HEK293 (cell line): Measurements from ENCODE around the gene CCP110.

Experiments used
- CTCF ChIA-PET: fragments of 350-600 bp; formaldehyde crosslinking; extraction: SDS; loops from one replicate; lab custom pipeline; 2021; ENCODE audit warnings: antibody characterized with exemption; lab: Yijun Ruan, JAX
- POLR2A ChIA-PET: fragments of 300-600 bp; formaldehyde crosslinking; extraction: SDS; loops from one replicate; lab custom pipeline; 2020; ENCODE audit warnings: antibody characterized with exemption, inconsistent platforms; lab: Yijun Ruan, JAX
- H3K27ac ChIP-seq: fragments of 200-500 bp; sonication (Bioruptor generic); 2 replicates; pipeline ENCODE4 v1.5.1; 2014; ENCODE audit warnings: low read depth, low read length, control low read depth, inconsistent platforms; ENCODE audit errors: extremely low read depth
- H3K36me3 ChIP-seq, 2 experiments: fragments of 200-500 bp in 1 of 2; sonication (Bioruptor generic) in 1 of 2; 1 replicate in 1 of 2; 2 replicates in 1 of 2; pipeline ENCODE4 v1.5.1; 2014 to 2017; ENCODE audit warnings: inconsistent platforms in 2 of 2, low read length in 2 of 2; ENCODE audit not compliant: control insufficient read depth in 2 of 2, insufficient read depth in 1 of 2
- H3K4me1 ChIP-seq: fragments of 200-500 bp; sonication (Bioruptor generic); 2 replicates; pipeline ENCODE4 v1.5.1; 2014; ENCODE audit warnings: mild to moderate bottlenecking, low read length, inconsistent platforms; ENCODE audit not compliant: control insufficient read depth, insufficient read depth
- H3K4me3 ChIP-seq: 2 replicates; pipeline ENCODE4 v1.5.1; 2011; ENCODE audit warnings: low read depth, mild to moderate bottlenecking, control low read depth, low read length, moderate library complexity
- H3K9me3 ChIP-seq: fragments of 200-500 bp; sonication (Bioruptor generic); 2 replicates; pipeline ENCODE4 v1.5.1; 2014; ENCODE audit warnings: low read depth, low read length, inconsistent platforms; ENCODE audit not compliant: control insufficient read depth, insufficient read depth
- BCL11A ChIP-seq: fragments of 450-650 bp; formaldehyde crosslinking; IDR thresholded peaks from 2 replicates; pipeline ENCODE4 v1.5.1; 2016; ENCODE audit warnings: low read depth, missing biosample characterization, missing genetic modification characterization
- BCL11B ChIP-seq: fragments of 450-650 bp; formaldehyde crosslinking; IDR thresholded peaks from 2 replicates; pipeline ENCODE4 v1.5.1; 2016; ENCODE audit warnings: low read depth, missing biosample characterization, missing genetic modification characterization
- KLF1 ChIP-seq: fragments of 450-650 bp; formaldehyde crosslinking; IDR thresholded peaks from 2 replicates; pipeline ENCODE4 v1.5.1; 2016; ENCODE audit warnings: missing biosample characterization, missing genetic modification characterization
- KLF16 ChIP-seq: fragments of 450-650 bp; formaldehyde crosslinking; IDR thresholded peaks from 2 replicates; pipeline ENCODE4 v1.5.1; 2017; ENCODE audit warnings: missing biosample characterization, missing genetic modification characterization
- KLF7 ChIP-seq: fragments of 450-650 bp; formaldehyde crosslinking; IDR thresholded peaks from 2 replicates; pipeline ENCODE4 v1.5.1; 2016; ENCODE audit warnings: missing biosample characterization, missing genetic modification characterization, borderline replicate concordance
- KLF8 ChIP-seq: fragments of 450-650 bp; formaldehyde crosslinking; IDR thresholded peaks from 2 replicates; pipeline ENCODE4 v1.5.1; 2016; ENCODE audit warnings: missing biosample characterization, missing genetic modification characterization
- OSR2 ChIP-seq: fragments of 450-650 bp; formaldehyde crosslinking; IDR thresholded peaks from 2 replicates; pipeline ENCODE4 v1.5.1; 2016; ENCODE audit warnings: missing biosample characterization, missing genetic modification characterization
- PRDM2 ChIP-seq: fragments of 450-650 bp; formaldehyde crosslinking; IDR thresholded peaks from 2 replicates; pipeline ENCODE4 v1.5.1; 2016; ENCODE audit warnings: missing biosample characterization, missing genetic modification characterization, borderline replicate concordance
- SCRT1 ChIP-seq: fragments of 450-650 bp; formaldehyde crosslinking; IDR thresholded peaks from 2 replicates; pipeline ENCODE4 v1.5.1; 2016; ENCODE audit warnings: missing biosample characterization, missing genetic modification characterization, borderline replicate concordance
- SP7 ChIP-seq: fragments of 450-650 bp; formaldehyde crosslinking; IDR thresholded peaks from 2 replicates; pipeline ENCODE4 v1.5.1; 2016; ENCODE audit warnings: missing biosample characterization, missing genetic modification characterization
- YY2 ChIP-seq: fragments of 450-650 bp; formaldehyde crosslinking; IDR thresholded peaks from 2 replicates; pipeline ENCODE4 v1.5.1; 2016; ENCODE audit warnings: missing biosample characterization, missing genetic modification characterization
- ZBTB26 ChIP-seq: fragments of 450-650 bp; formaldehyde crosslinking; optimal IDR thresholded peaks from 2 replicates; pipeline ENCODE3; 2016; ENCODE audit warnings: missing biosample characterization, mild to moderate bottlenecking, missing genetic modification characterization
- ZBTB48 ChIP-seq: fragments of 450-650 bp; formaldehyde crosslinking; IDR thresholded peaks from 2 replicates; pipeline ENCODE4 v1.5.1; 2016; ENCODE audit warnings: missing biosample characterization, missing genetic modification characterization
- ZFP3 ChIP-seq: fragments of 450-650 bp; formaldehyde crosslinking; IDR thresholded peaks from 2 replicates; pipeline ENCODE4 v1.5.1; 2016; ENCODE audit warnings: low read depth, missing biosample characterization, missing genetic modification characterization
- ZFP37 ChIP-seq: fragments of 450-650 bp; formaldehyde crosslinking; IDR thresholded peaks from 2 replicates; pipeline ENCODE4 v1.5.1; 2016; ENCODE audit warnings: missing biosample characterization, missing genetic modification characterization
- ZNF211 ChIP-seq: fragments of 450-650 bp; formaldehyde crosslinking; IDR thresholded peaks from 2 replicates; pipeline ENCODE4 v1.5.1; 2016; ENCODE audit warnings: low read depth, missing biosample characterization, missing genetic modification characterization
- ZNF221 ChIP-seq: fragments of 450-650 bp; formaldehyde crosslinking; IDR thresholded peaks from 2 replicates; pipeline ENCODE4 v1.5.1; 2017; ENCODE audit warnings: missing biosample characterization, missing genetic modification characterization, borderline replicate concordance
- ZNF302 ChIP-seq: fragments of 450-650 bp; formaldehyde crosslinking; IDR thresholded peaks from 2 replicates; pipeline ENCODE4 v1.5.1; 2016; ENCODE audit warnings: missing biosample characterization, missing genetic modification characterization, low read depth
- ZNF311 ChIP-seq: fragments of 450-650 bp; formaldehyde crosslinking; IDR thresholded peaks from 2 replicates; pipeline ENCODE4 v1.5.1; 2017; ENCODE audit warnings: missing biosample characterization, missing genetic modification characterization, borderline replicate concordance
- ZNF324 ChIP-seq: fragments of 450-650 bp; formaldehyde crosslinking; IDR thresholded peaks from 2 replicates; pipeline ENCODE4 v1.5.1; 2016; ENCODE audit warnings: missing biosample characterization, missing genetic modification characterization
- ZNF48 ChIP-seq: fragments of 450-650 bp; formaldehyde crosslinking; IDR thresholded peaks from 2 replicates; pipeline ENCODE4 v1.5.1; 2016; ENCODE audit warnings: missing biosample characterization, missing genetic modification characterization
- ZNF488 ChIP-seq: fragments of 450-650 bp; formaldehyde crosslinking; IDR thresholded peaks from 2 replicates; pipeline ENCODE4 v1.5.1; 2016; ENCODE audit warnings: missing biosample characterization, missing genetic modification characterization
- ZNF510 ChIP-seq: fragments of 450-650 bp; formaldehyde crosslinking; IDR thresholded peaks from 2 replicates; pipeline ENCODE4 v1.5.1; 2018; ENCODE audit warnings: mild to moderate bottlenecking, missing genetic modification characterization, missing biosample characterization; ENCODE audit not compliant: insufficient replicate concordance
- ZNF514 ChIP-seq: fragments of 450-650 bp; formaldehyde crosslinking; IDR thresholded peaks from 2 replicates; pipeline ENCODE4 v1.5.1; 2016; ENCODE audit warnings: missing biosample characterization, missing genetic modification characterization
- ZNF521 ChIP-seq: fragments of 450-650 bp; formaldehyde crosslinking; IDR thresholded peaks from 2 replicates; pipeline ENCODE4 v1.5.1; 2017; ENCODE audit warnings: missing biosample characterization, mild to moderate bottlenecking, missing genetic modification characterization
- ZNF626 ChIP-seq: fragments of 450-650 bp; sonication (Bioruptor Pico); formaldehyde crosslinking; IDR thresholded peaks from 2 replicates; pipeline ENCODE4 v1.5.1; 2018; ENCODE audit warnings: missing biosample characterization, missing genetic modification characterization, inconsistent platforms
- ZNF664 ChIP-seq: fragments of 450-650 bp; formaldehyde crosslinking; IDR thresholded peaks from 2 replicates; pipeline ENCODE4 v1.5.1; 2016; ENCODE audit warnings: missing biosample characterization, missing genetic modification characterization
- ZNF791 ChIP-seq: fragments of 450-650 bp; formaldehyde crosslinking; IDR thresholded peaks from 2 replicates; pipeline ENCODE4 v1.5.1; 2016; ENCODE audit warnings: missing biosample characterization, missing genetic modification characterization
- ZSCAN16 ChIP-seq: fragments of 450-650 bp; formaldehyde crosslinking; IDR thresholded peaks from 2 replicates; pipeline ENCODE4 v1.5.1; 2016; ENCODE audit warnings: missing biosample characterization, missing genetic modification characterization

The CCP110 gene

GRCh38 chr16:19523559-19524355 lies at the start of gene CCP110 (continued):
- TF ChIP-seq ZNF514 (no peak), PRDM2 (tag by site-specific recombination) (no peak), YY2 (peak; percentile 86), ZBTB48 (no peak), ZNF221 (no peak), KLF8 (peak; percentile 59), ZSCAN16 (no peak), BCL11B (no peak), ZNF324 (tag by site-specific recombination) (peak; percentile 77), ZNF311 (no peak), SP7 (tag by site-specific recombination) (peak; percentile 78)

- ChIA-PET POLR2A (no interaction called here), CTCF (no interaction called here)
- no peaks in the 10 kb centered on the region for H3K4me1 ChIP-seq
- no peak overlapping the region for H3K4me3 ChIP-seq
- TF ChIP-seq OSR2 (tag by site-specific recombination) (no peak), KLF16 (tag by site-specific recombination) (no peak), KLF1 (no peak), SCRT1 (tag by site-specific recombination) (no peak), ZFP37 (no peak), ZNF521 (tag by site-specific recombination) (no peak), ZNF48 (tag by site-specific recombination) (no peak), ZNF791 (tag by site-specific recombination) (no peak), ZFP3 (tag by site-specific recombination) (no peak), ZNF626 (tag by site-specific recombination) (no peak), BCL11A (tag by site-specific recombination) (no peak), KLF7 (tag by site-specific recombination) (no peak), ZNF664 (no peak), ZBTB26 (tag by site-specific recombination) (no peak), ZNF510 (tag by site-specific recombination) (no peak), ZNF302 (tag by site-specific recombination) (no peak), ZNF488 (tag by site-specific recombination) (no peak), ZNF211 (no peak)
- no peaks in the 10 kb centered on the region for H3K36me3 ChIP-seq
- no peak overlapping the region for H3K27ac ChIP-seq
- H3K9me3 ChIP-seq: no peaks in the 10 kb centered on the region
Measured at GRCh38 chr16:19474617-19475016, 49.1 kb upstream of the CCP110 start.
